Smooth muscle cell (in vitro differentiated cells): Measurements from ENCODE around the gene PLCB1. TPM values are rescaled to one million over a fixed set of nuclear protein-coding genes. Genes with fewer than 3 reads are reported as not detected.

Experiments used
- DNase-seq: peaks from one replicate; lab custom pipeline; 2025; ENCODE audit not compliant: unreplicated experiment; lab: John Stamatoyannopoulos, UW
- H2AFZ ChIP-seq: fragments of 200-600 bp; sonication (generic); 2 replicates; pipeline ENCODE4 v1.6.0; 2016; ENCODE audit warnings: antibody characterized with exemption, low read depth, mild to moderate bottlenecking
- H3F3A ChIP-seq: fragments of 200-600 bp; sonication (generic); 2 replicates; pipeline ENCODE4 v1.6.0; 2017; ENCODE audit warnings: antibody characterized with exemption, low read depth
- H3K27ac ChIP-seq: fragments of 200-600 bp; sonication (generic); 2 replicates; pipeline ENCODE4 v1.5.1; 2016; ENCODE audit warnings: low read depth, mild to moderate bottlenecking
- H3K27me3 ChIP-seq: fragments of 200-600 bp; sonication (generic); 2 replicates; pipeline ENCODE4 v1.6.1; 2016; ENCODE audit warnings: low read depth, mild to moderate bottlenecking
- H3K36me3 ChIP-seq: fragments of 200-600 bp; sonication (generic); 2 replicates; pipeline ENCODE4 v1.5.1; 2016; ENCODE audit warnings: low read depth
- H3K4me1 ChIP-seq: fragments of 200-600 bp; sonication (generic); 2 replicates; pipeline ENCODE4 v1.5.1; 2016; ENCODE audit warnings: low read depth
- H3K4me2 ChIP-seq: fragments of 200-600 bp; sonication (generic); 2 replicates; pipeline ENCODE4 v1.6.0; 2016; ENCODE audit warnings: mild to moderate bottlenecking
- H3K4me3 ChIP-seq: fragments of 200-600 bp; sonication (generic); 2 replicates; pipeline ENCODE4 v1.5.1; 2016; ENCODE audit warnings: mild to moderate bottlenecking
- H3K79me2 ChIP-seq: fragments of 200-600 bp; sonication (generic); 2 replicates; pipeline ENCODE4 v1.6.0; 2016; ENCODE audit warnings: low read depth, mild to moderate bottlenecking
- H3K9ac ChIP-seq: fragments of 200-600 bp; sonication (generic); 2 replicates; pipeline ENCODE4 v1.6.0; 2016; ENCODE audit warnings: low read depth
- H3K9me3 ChIP-seq: fragments of 200-600 bp; sonication (generic); replicated peaks from 2 replicates; pipeline ENCODE4 v1.5.1; 2016; ENCODE audit warnings: low read depth
- H4K20me1 ChIP-seq: fragments of 200-600 bp; sonication (generic); 2 replicates; pipeline ENCODE4 v1.6.0; 2016; ENCODE audit warnings: low read depth
- WGBS: methylation state at CpG from one replicate; pipeline ENCODE4 v1.1.7; 2016; ENCODE audit warnings: low lambda C conversion rate; 5-methylcytosine and 5-hydroxymethylcytosine counted together
- polyA plus RNA-seq: library from polyadenylated mRNA; unstranded; fragments of >200 nt; fragmentation: Nextera tagmentation; extraction: Ambion mirVana; gene quantifications from 2 replicates; pipeline ENCODE4 v1.2.1, GENCODE V29; 2016
- total RNA-seq: library from RNA; depleted of rRNA; stranded (reverse); fragments of >200 nt; gene quantifications from 2 replicates; pipeline ENCODE4 v1.2.3, GENCODE V29; 2014
- TF ChIP-seq, protein P1 (sequence below): fragments of 200-600 bp; sonication (generic); IDR thresholded peaks from 2 replicates; pipeline ENCODE4 v1.5.1; 2017; ENCODE audit warnings: borderline replicate concordance, mild to moderate bottlenecking, antibody characterized with exemption; ENCODE audit not compliant: insufficient read depth, poor library complexity, severe bottlenecking

Gene PLCB1
- total and polyA plus RNA-seq, 2 experiments from 2014 or later = 4.7 to 25.3 TPM

DNA sequence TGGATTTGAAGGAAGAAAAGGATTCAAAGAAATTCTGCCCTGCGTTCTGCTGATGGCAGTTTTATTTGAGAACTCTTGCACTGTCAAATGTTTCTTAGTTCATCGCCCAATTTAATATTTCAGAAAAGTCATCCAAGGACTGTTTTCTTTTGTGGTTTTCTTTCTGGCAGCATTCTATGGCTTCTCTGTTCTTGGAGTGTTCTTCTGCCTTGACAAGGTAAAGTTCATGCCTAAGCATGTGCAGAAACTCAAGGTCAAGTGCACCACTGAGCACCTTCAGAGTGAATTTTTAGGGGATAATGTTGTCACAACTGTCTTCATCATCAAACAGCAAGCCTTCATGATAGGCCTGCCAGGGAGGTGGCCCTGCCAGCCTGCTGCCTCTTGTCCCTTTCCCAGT, 225.6 kb downstream of the PLCB1 start:
- H3K27me3 ChIP-seq = no peaks in the 10 kb centered on the region

DNA sequence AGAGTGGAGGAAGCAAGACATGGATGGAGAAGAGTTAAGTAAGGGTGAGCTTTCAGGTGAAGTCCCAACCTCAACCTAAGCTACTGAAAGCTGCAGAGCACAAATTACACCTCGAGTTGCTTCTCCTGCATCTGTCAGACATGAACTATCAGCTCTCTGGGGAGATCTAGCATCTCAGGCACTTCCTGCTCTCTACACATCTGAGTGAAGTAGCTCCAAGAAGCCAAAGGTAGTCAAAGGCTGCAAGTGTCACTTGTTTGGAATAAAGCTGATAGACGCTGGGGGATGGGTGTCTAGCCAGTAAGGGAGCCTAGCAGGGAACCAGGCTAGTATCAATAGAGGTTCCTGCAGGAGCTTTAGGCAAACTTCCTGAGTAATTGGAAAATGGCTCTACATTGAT, 228.0 kb downstream of the PLCB1 start:
- Histone ChIP-seq H3K4me2 (no peak overlapping the region), H3K27me3 (no peaks in the 10 kb centered on the region), H3K36me3 (no peaks in the 10 kb centered on the region), H4K20me1 (no peaks in the 10 kb centered on the region), H3K27ac (no peak overlapping the region), H3K9ac (no peak overlapping the region), H3K4me1 (peaks cover 3% of the 10 kb centered on the region), H3K9me3 (no peaks in the 10 kb centered on the region), H3F3A (no peaks in the 10 kb centered on the region), H3K4me3 (no peak overlapping the region), H2AFZ (no peak overlapping the region), H3K79me2 (no peaks in the 10 kb centered on the region)
- DNase-seq = no peak
- TF ChIP-seq, protein P1, sequence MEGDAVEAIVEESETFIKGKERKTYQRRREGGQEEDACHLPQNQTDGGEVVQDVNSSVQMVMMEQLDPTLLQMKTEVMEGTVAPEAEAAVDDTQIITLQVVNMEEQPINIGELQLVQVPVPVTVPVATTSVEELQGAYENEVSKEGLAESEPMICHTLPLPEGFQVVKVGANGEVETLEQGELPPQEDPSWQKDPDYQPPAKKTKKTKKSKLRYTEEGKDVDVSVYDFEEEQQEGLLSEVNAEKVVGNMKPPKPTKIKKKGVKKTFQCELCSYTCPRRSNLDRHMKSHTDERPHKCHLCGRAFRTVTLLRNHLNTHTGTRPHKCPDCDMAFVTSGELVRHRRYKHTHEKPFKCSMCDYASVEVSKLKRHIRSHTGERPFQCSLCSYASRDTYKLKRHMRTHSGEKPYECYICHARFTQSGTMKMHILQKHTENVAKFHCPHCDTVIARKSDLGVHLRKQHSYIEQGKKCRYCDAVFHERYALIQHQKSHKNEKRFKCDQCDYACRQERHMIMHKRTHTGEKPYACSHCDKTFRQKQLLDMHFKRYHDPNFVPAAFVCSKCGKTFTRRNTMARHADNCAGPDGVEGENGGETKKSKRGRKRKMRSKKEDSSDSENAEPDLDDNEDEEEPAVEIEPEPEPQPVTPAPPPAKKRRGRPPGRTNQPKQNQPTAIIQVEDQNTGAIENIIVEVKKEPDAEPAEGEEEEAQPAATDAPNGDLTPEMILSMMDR = no peak
- WGBS = 79% methylated on average over 2 of the region's 2 CpGs

More for the DNA sequence above, 225.6 kb downstream of the PLCB1 start:
- H3K79me2 ChIP-seq = no peaks in the 10 kb centered on the region
- no peaks in the 10 kb centered on the region for H3K36me3 ChIP-seq
- no peaks in the 10 kb centered on the region for H4K20me1 ChIP-seq
- H3F3A ChIP-seq = no peaks in the 10 kb centered on the region
- TF ChIP-seq, protein P1 = no peak
- no peak overlapping the region for H3K4me2 ChIP-seq
- H3K4me3 ChIP-seq = no peak overlapping the region
- no peak overlapping the region for H3K9ac ChIP-seq
- H2AFZ ChIP-seq = no peak overlapping the region
- H3K4me1 ChIP-seq = peaks cover 3% of the 10 kb centered on the region
- H3K27ac ChIP-seq = no peak overlapping the region
- DNase-seq = no peak
- H3K9me3 ChIP-seq = no peaks in the 10 kb centered on the region
- WGBS = 98% methylated on average over 2 of the region's 2 CpGs

- no peaks in the 10 kb centered on the region for H3K36me3 ChIP-seq
- H3K79me2 ChIP-seq = no peaks in the 10 kb centered on the region
- TF ChIP-seq, protein P1 = no peak
- H3K4me3 ChIP-seq = no peak overlapping the region
- H3K9ac ChIP-seq = no peak overlapping the region
- WGBS = 73% methylated on average over 5 of the region's 5 CpGs
- no peak overlapping the region for H3K4me2 ChIP-seq
- no peaks in the 10 kb centered on the region for H3K9me3 ChIP-seq
- no peaks in the 10 kb centered on the region for H3F3A ChIP-seq
- H4K20me1 ChIP-seq = no peaks in the 10 kb centered on the region
- no peak for DNase-seq
- no peak overlapping the region for H3K27ac ChIP-seq
- H3K27me3 ChIP-seq = no peaks in the 10 kb centered on the region
- H3K4me1 ChIP-seq = peaks cover 3% of the 10 kb centered on the region
- H2AFZ ChIP-seq = no peak overlapping the region
Measured at GRCh38 chr20:8361006-8361652, 229.1 kb downstream of the PLCB1 start.

DNA sequence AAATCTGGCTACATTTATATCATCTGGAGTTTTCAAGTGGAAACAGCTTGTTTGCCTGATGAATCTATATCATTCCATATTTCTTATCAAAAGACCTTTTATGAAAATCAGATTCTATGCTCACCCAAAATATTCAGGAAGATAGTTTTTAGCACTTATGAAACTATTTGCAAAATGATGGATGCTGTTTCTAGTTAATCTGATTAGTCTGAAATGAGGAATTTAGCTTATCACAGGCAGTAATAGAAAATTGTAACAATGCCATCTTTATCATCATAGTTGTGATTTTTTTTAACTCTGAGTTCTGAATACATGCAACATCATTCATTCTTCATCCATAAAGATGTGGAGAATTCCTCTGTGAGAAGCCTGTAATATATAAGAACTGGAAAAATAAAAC, 229.7 kb downstream of the PLCB1 start:
- Histone ChIP-seq H3K36me3 (no peaks in the 10 kb centered on the region), H3K4me3 (no peak overlapping the region), H3K27me3 (no peaks in the 10 kb centered on the region), H3F3A (no peaks in the 10 kb centered on the region), H3K4me2 (no peak overlapping the region), H3K9me3 (no peaks in the 10 kb centered on the region), H3K79me2 (no peaks in the 10 kb centered on the region), H2AFZ (no peak overlapping the region), H3K27ac (no peak overlapping the region), H4K20me1 (no peaks in the 10 kb centered on the region), H3K4me1 (peaks cover 3% of the 10 kb centered on the region), H3K9ac (no peak overlapping the region)
- TF ChIP-seq, protein P1 = no peak
- no peak for DNase-seq
